GM23248 (cell line): Measurements from ENCODE around the gene CARD14.

Source experiments
- EZH2 ChIP-seq: fragments of 200-600 bp; sonication (generic); IDR thresholded peaks from 2 replicates; pipeline ENCODE4 v1.6.1; 2018; ENCODE audit warnings: antibody characterized with exemption, mild to moderate bottlenecking; ENCODE audit not compliant: insufficient read depth, poor library complexity, severe bottlenecking
- EZH2phosphoT487 ChIP-seq: fragments of 200-600 bp; sonication (generic); IDR thresholded peaks from 2 replicates; pipeline ENCODE4 v1.6.1; 2018; ENCODE audit warnings: antibody characterized with exemption, moderate library complexity, mild to moderate bottlenecking, low read depth; ENCODE audit not compliant: insufficient read depth

DNA sequence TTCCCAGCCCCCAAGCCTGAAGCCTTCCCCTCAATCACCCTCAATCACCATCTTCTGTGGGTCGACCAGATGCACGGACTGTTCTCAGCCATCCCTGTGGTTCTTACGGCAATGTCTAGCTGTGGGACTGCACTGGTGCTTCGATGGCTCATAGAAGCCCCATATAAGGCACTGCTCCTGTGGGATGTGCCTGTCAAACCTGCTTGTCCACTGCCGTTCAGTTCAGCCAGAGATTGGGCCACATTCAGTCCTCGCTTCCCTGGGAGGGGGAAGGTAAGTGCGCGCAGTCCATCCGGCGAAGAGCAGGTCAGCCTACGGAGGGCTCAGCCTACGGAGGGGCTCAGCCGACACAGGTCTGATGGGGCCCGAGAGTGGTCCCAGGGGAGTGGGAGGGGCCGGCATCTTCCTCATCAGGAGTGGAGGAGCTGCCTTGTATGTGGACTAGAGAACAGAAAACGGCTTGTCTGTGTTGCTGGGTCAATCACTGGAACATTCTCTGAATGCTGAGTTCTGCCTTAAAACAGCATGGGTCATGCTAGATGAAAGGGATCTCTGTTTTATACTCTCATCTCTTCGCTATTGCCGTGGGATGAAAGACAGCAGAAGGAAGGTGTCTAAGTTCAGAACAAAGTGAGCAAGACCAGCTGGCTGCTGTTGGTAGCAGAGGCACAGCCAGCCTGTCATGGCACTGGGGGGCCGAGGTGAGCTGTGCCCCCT is at the start of gene CARD14:
- TF ChIP-seq EZH2: no peak
- no peak for TF ChIP-seq EZH2phosphoT487
